H9 (cell line): ENCODE data around the gene SLC22A3. TPM values are rescaled to one million over a fixed set of nuclear protein-coding genes. Genes with fewer than 3 reads are reported as not detected.

Experiments used
- DNase-seq: peaks from one replicate; pipeline ENCODE4 v3.0.0-alpha.2; 2017
- H2AFZ ChIP-seq: one replicate; pipeline ENCODE4 v1.6.1; 2013; ENCODE audit warnings: mild to moderate bottlenecking, low read length, control low read depth, moderate library complexity
- H2AK5ac ChIP-seq: 2 replicates; pipeline ENCODE4 v1.6.1; 2013; ENCODE audit warnings: low read length, control low read depth, mixed read lengths; ENCODE audit not compliant: insufficient read length
- H2BK120ac ChIP-seq: one replicate; pipeline ENCODE4 v1.6.1; 2013; ENCODE audit warnings: low read depth, mild to moderate bottlenecking, low read length, control low read depth, inconsistent platforms; ENCODE audit not compliant: poor library complexity, severe bottlenecking
- H2BK12ac ChIP-seq: 2 replicates; pipeline ENCODE4 v1.6.1; 2013; ENCODE audit warnings: low read length, control low read depth, mixed read lengths, low read depth; ENCODE audit not compliant: insufficient read length
- H2BK15ac ChIP-seq: 2 replicates; pipeline ENCODE4 v1.6.1; 2013; ENCODE audit warnings: low read depth, low read length, control low read depth
- H2BK20ac ChIP-seq: one replicate; pipeline ENCODE4 v1.6.1; 2013; ENCODE audit warnings: low read depth, mild to moderate bottlenecking, low read length, control low read depth, inconsistent platforms; ENCODE audit not compliant: poor library complexity, severe bottlenecking
- H2BK5ac ChIP-seq: 2 replicates; pipeline ENCODE4 v1.6.1; 2013; ENCODE audit warnings: low read length, control low read depth, mixed read lengths; ENCODE audit not compliant: insufficient read length
- H3K14ac ChIP-seq: 2 replicates; pipeline ENCODE4 v1.6.1; 2013; ENCODE audit warnings: low read length, control low read depth; ENCODE audit not compliant: insufficient read depth
- H3K18ac ChIP-seq: 2 replicates; pipeline ENCODE4 v1.6.1; 2013; ENCODE audit warnings: low read depth, mild to moderate bottlenecking, mixed read lengths, low read length, control low read depth; ENCODE audit not compliant: insufficient read length
- H3K23ac ChIP-seq: 2 replicates; pipeline ENCODE4 v1.6.1; 2013; ENCODE audit warnings: low read length, control low read depth, mixed read lengths, low read depth; ENCODE audit not compliant: insufficient read length
- H3K23me2 ChIP-seq: 2 replicates; pipeline ENCODE4 v1.6.1; 2013; ENCODE audit warnings: low read depth, mild to moderate bottlenecking, mixed read lengths, low read length, control low read depth; ENCODE audit not compliant: insufficient read length, poor library complexity, severe bottlenecking
- H3K27ac ChIP-seq: 2 replicates; pipeline ENCODE4 v1.5.1; 2013; ENCODE audit warnings: low read length, control low read depth, mixed read lengths, low read depth; ENCODE audit not compliant: insufficient read length
- H3K27me3 ChIP-seq: 2 replicates; pipeline ENCODE4 v1.6.1; 2013; ENCODE audit warnings: low read length, control low read depth, inconsistent platforms; ENCODE audit not compliant: insufficient read depth
- H3K4ac ChIP-seq: 2 replicates; pipeline ENCODE4 v1.6.1; 2013; ENCODE audit warnings: low read depth, mild to moderate bottlenecking, control low read depth, inconsistent platforms, low read length, moderate library complexity
- H3K4me1 ChIP-seq: 2 replicates; pipeline ENCODE4 v1.6.1; 2013; ENCODE audit warnings: low read length, control low read depth, inconsistent platforms; ENCODE audit not compliant: insufficient read depth
- H3K4me2 ChIP-seq: 2 replicates; pipeline ENCODE4 v1.6.1; 2013; ENCODE audit warnings: low read length, control low read depth, mixed read lengths; ENCODE audit not compliant: insufficient read length, insufficient read depth
- H3K56ac ChIP-seq: 2 replicates; pipeline ENCODE4 v1.6.1; 2013; ENCODE audit warnings: low read depth, mild to moderate bottlenecking, mixed read lengths, low read length, control low read depth; ENCODE audit not compliant: insufficient read length
- H3K79me1 ChIP-seq: 2 replicates; pipeline ENCODE4 v1.6.1; 2013; ENCODE audit warnings: low read depth, mild to moderate bottlenecking, moderate library complexity, low read length, control low read depth, inconsistent platforms; ENCODE audit not compliant: insufficient read depth, poor library complexity, severe bottlenecking
- H3K79me2 ChIP-seq: 2 replicates; pipeline ENCODE4 v1.6.1; 2013; ENCODE audit warnings: low read length, control low read depth, inconsistent platforms; ENCODE audit not compliant: insufficient read depth
- H3K9ac ChIP-seq: 2 replicates; pipeline ENCODE4 v1.6.1; 2013; ENCODE audit warnings: low read length, control low read depth, mixed read lengths; ENCODE audit not compliant: insufficient read length; ENCODE audit errors: extremely low read depth
- H3K9me3 ChIP-seq: one replicate; pipeline ENCODE4 v1.6.1; 2013; ENCODE audit warnings: low read depth, low read length, inconsistent platforms; ENCODE audit not compliant: control insufficient read depth
- H3T11ph ChIP-seq: one replicate; pipeline ENCODE4 v1.6.1; 2013; ENCODE audit warnings: mild to moderate bottlenecking, low read length, control low read depth, inconsistent platforms
- H4K20me1 ChIP-seq: one replicate; pipeline ENCODE4 v1.6.1; 2013; ENCODE audit not compliant: control insufficient read depth, insufficient read length, insufficient read depth
- H4K5ac ChIP-seq: 2 replicates; pipeline ENCODE4 v1.6.1; 2013; ENCODE audit warnings: low read depth, mild to moderate bottlenecking, mixed read lengths, low read length, control low read depth; ENCODE audit not compliant: insufficient read length
- H4K8ac ChIP-seq: replicated peaks from 2 replicates; pipeline ENCODE4 v1.6.1; 2013; ENCODE audit warnings: low read length, control low read depth, mixed read lengths, low read depth; ENCODE audit not compliant: insufficient read length
- H4K91ac ChIP-seq: 2 replicates; pipeline ENCODE4 v1.6.1; 2013; ENCODE audit warnings: low read depth, mild to moderate bottlenecking, moderate library complexity, mixed read lengths, low read length, control low read depth; ENCODE audit not compliant: insufficient read length
- H3K27ac Mint-ChIP-seq, 3 experiments: 2 replicates in 2 of 3; 3 replicates in 1 of 3; pipeline ENCODE4 v1.8.0; 2020 to 2021; ENCODE audit warnings: mixed read lengths in 3 of 3, mild to moderate bottlenecking in 1 of 3, moderate library complexity in 1 of 3
- H3K27me3 Mint-ChIP-seq: 2 replicates; pipeline ENCODE4 v1.8.0; 2021; ENCODE audit warnings: low read depth, mild to moderate bottlenecking, moderate library complexity, mixed read lengths
- H3K36me3 Mint-ChIP-seq, 3 experiments: 2 replicates in 2 of 3; 3 replicates in 1 of 3; pipeline ENCODE4 v1.8.0; 2020 to 2021; ENCODE audit warnings: low read depth in 3 of 3, mixed read lengths in 3 of 3; ENCODE audit not compliant: insufficient read depth in 1 of 3
- H3K4me1 Mint-ChIP-seq, 2 experiments: 2 replicates each; pipeline ENCODE4 v1.8.0; 2020; ENCODE audit warnings: mixed read lengths in 2 of 2
- H3K4me3 Mint-ChIP-seq, 2 experiments: 2 replicates in 1 of 2; 3 replicates in 1 of 2; pipeline ENCODE4 v1.8.0; 2020 to 2021; ENCODE audit warnings: mild to moderate bottlenecking in 2 of 2, mixed read lengths in 2 of 2, moderate library complexity in 1 of 2
- H3K9me3 Mint-ChIP-seq, 2 experiments: 2 replicates in 1 of 2; 3 replicates in 1 of 2; pipeline ENCODE4 v1.8.0; 2020; ENCODE audit warnings: mild to moderate bottlenecking in 2 of 2, mixed read lengths in 2 of 2, moderate library complexity in 1 of 2
- CTCF ChIP-seq: fragments of 200-600 bp; sonication (generic); conservative IDR thresholded peaks from 3 replicates; pipeline ENCODE4 v1.8.0; 2021; ENCODE audit warnings: antibody characterized with exemption, mild to moderate bottlenecking
- WGBS: extraction: QIAGEN DNeasy Blood & Tissue Kit; methylation state at CpG from one replicate; pipeline ENCODE4 v1.1.7; 2013; ENCODE audit warnings: missing lambda C conversion rate, low lambda C conversion rate, mixed read lengths; ENCODE audit not compliant: insufficient read length; ENCODE audit errors: extremely low coverage; 5-methylcytosine and 5-hydroxymethylcytosine counted together
- total RNA-seq: library from RNA; stranded (reverse); gene quantifications from 2 replicates; pipeline ENCODE4 v1.2.1, GENCODE V29; 2021

The SLC22A3 gene
- total RNA-seq, 1 experiment from 2014 or later: 2.7 TPM

GRCh38 chr6:160358225-160359119 lies 10.3 kb downstream of the SLC22A3 start:
- Histone ChIP-seq H2BK12ac (no peak overlapping the region), H3K23ac (no peak overlapping the region), H3K4me1 (peaks cover 2% of the 10 kb centered on the region; the same call in 1 of the 2 replicates), H2AFZ (no peak overlapping the region), H3K14ac (no peak overlapping the region; the same call in 1 of the 2 replicates), H3T11ph (no peak overlapping the region), H2BK120ac (no peak overlapping the region), H3K9me3 (no peaks in the 10 kb centered on the region), H4K5ac (no peak overlapping the region), H3K79me1 (no peaks in the 10 kb centered on the region), H3K4me2 (no peak overlapping the region), H4K8ac (no peak overlapping the region), H3K4ac (no peak overlapping the region), H3K79me2 (no peaks in the 10 kb centered on the region), H2AK5ac (no peak overlapping the region), H3K18ac (peak overlapping the region; percentile 42), H2BK15ac (no peak overlapping the region), H4K91ac (no peak overlapping the region), H3K27me3 (no peaks in the 10 kb centered on the region), H2BK20ac (no peak overlapping the region), H3K23me2 (no peaks in the 10 kb centered on the region), H3K27ac (no peak overlapping the region), H3K56ac (no peak overlapping the region), H4K20me1 (no peaks in the 10 kb centered on the region), H2BK5ac (no peak overlapping the region), H3K9ac (no peak overlapping the region)
- Mint-ChIP-seq H3K9me3 (no peaks in the 10 kb centered on the region), H3K4me1 (peaks cover 6% of the 10 kb centered on the region in 2 experiments), H3K27ac (no peak overlapping the region; a peak in 1 of 7 replicates), H3K4me3 (no peak overlapping the region), H3K27me3 (no peaks in the 10 kb centered on the region; the same call in 1 of the 2 replicates), H3K36me3 (no peaks in the 10 kb centered on the region)
- no peak for DNase-seq
- no CpG with 5 or more reads among the region's 9 CpGs for WGBS
- TF ChIP-seq CTCF: no peak
